Tibial artery (tissue), 4 donors: ENCODE data around the gene NRL.

Experiments used
- DNase-seq, 2 donors: peaks; one replicate each; pipeline ENCODE4 v3.0.0-alpha.2; 2019
- H3K27ac ChIP-seq, 2 donors: fragments of 200-600 bp; sonication (generic) in 1 of 2; 1 replicate in 1 of 2; 2 replicates in 1 of 2; pipeline ENCODE4 v1.5.1; 2018 to 2019; ENCODE audit warnings: mild to moderate bottlenecking in 1 of 2
- H3K27me3 ChIP-seq, 2 donors: fragments of 200-600 bp; sonication (generic) in 1 of 2; one replicate each; pipeline versions ENCODE4 v1.5.1 to v1.6.0; 2016 to 2019
- H3K36me3 ChIP-seq, 3 donors: fragments of 200-600 bp; sonication (generic) in 2 of 3; one replicate each; pipeline ENCODE4 v1.5.1; 2016 to 2019; ENCODE audit warnings: mild to moderate bottlenecking in 2 of 3
- H3K4me1 ChIP-seq, 4 donors: fragments of 200-600 bp; sonication (generic) in 2 of 4; 1 replicate in 3 of 4; 2 replicates in 1 of 4; pipeline ENCODE4 v1.5.1; 2016 to 2019
- H3K4me3 ChIP-seq, 2 donors: fragments of 200-600 bp; sonication (generic) in 1 of 2; 1 replicate in 1 of 2; 2 replicates in 1 of 2; pipeline ENCODE4 v1.5.1; 2018 to 2019; ENCODE audit warnings: mild to moderate bottlenecking in 2 of 2
- H3K9me3 ChIP-seq, 3 donors: fragments of 200-600 bp; sonication (generic) in 1 of 3; one replicate each; pipeline ENCODE4 v1.5.1; 2016 to 2019
- intact Hi-C: fragments of 100-400 bp; cut with DNase I; formaldehyde crosslinking; loops from one replicate; pipeline ENCODE4 v1.15.0; 2023; ENCODE audit warnings: low total_unique reads
- TF ChIP-seq, protein P1 (sequence below), 2 experiments: fragments of 200-600 bp in 1 of 2; fragments of 450-650 bp in 1 of 2; IDR thresholded peaks; one replicate each; pipeline ENCODE4 v1.5.1; 2017 to 2019; ENCODE audit warnings: antibody characterized with exemption in 2 of 2, mild to moderate bottlenecking in 1 of 2, moderate library complexity in 1 of 2

NRL gene

DNA sequence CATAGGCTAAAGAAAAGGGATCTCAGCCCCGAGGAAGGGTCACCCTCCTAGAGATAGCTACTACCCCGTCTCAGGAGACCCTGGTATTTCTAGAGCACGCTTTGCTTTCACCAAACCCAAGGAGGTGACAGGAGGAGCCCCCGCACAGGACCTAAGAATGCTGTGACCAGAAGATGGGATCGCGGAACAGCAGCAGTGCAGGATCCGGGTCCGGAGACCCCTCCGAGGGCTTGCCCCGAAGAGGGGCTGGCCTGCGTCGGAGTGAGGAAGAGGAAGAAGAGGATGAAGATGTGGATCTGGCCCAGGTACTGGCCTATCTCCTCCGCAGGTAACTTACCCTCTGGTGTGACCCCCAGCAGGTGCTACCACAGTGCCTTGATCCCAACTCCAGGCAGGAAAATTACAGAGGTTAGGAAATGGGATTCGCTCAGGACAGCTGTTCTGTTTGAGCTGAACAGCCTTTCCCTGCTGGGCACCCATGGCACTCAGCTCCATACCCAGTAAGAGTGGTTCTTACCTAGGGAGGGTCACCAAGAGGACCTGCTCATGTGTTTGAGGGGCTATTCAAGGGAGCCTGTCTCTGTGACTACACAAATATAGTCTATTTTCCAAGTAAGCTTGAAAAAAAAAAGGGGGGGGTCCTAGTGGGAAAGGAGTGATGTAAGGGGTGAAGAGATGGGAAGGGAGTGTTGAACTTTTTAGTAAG lies 826 bp upstream of the NRL start:
- H3K27ac ChIP-seq, result peak overlapping the region; percentile 95 to 98
- intact Hi-C loops, result no loop called here
- H3K9me3 ChIP-seq, result no peaks in the 10 kb centered on the region
- no peak for DNase-seq
- TF ChIP-seq, protein P1, sequence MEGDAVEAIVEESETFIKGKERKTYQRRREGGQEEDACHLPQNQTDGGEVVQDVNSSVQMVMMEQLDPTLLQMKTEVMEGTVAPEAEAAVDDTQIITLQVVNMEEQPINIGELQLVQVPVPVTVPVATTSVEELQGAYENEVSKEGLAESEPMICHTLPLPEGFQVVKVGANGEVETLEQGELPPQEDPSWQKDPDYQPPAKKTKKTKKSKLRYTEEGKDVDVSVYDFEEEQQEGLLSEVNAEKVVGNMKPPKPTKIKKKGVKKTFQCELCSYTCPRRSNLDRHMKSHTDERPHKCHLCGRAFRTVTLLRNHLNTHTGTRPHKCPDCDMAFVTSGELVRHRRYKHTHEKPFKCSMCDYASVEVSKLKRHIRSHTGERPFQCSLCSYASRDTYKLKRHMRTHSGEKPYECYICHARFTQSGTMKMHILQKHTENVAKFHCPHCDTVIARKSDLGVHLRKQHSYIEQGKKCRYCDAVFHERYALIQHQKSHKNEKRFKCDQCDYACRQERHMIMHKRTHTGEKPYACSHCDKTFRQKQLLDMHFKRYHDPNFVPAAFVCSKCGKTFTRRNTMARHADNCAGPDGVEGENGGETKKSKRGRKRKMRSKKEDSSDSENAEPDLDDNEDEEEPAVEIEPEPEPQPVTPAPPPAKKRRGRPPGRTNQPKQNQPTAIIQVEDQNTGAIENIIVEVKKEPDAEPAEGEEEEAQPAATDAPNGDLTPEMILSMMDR (IDR thresholded peaks at IDR 0.05), result no peak
- peaks cover 33 to 42% (median 37%) of the 10 kb centered on the region in 3 donors for H3K36me3 ChIP-seq
- peak overlapping the region; percentile 65 to 80 for H3K4me3 ChIP-seq
- no peaks in the 10 kb centered on the region for H3K27me3 ChIP-seq
- H3K4me1 ChIP-seq, result peaks cover 0 to 26% (median 17%) of the 10 kb centered on the region in 4 donors

DNA sequence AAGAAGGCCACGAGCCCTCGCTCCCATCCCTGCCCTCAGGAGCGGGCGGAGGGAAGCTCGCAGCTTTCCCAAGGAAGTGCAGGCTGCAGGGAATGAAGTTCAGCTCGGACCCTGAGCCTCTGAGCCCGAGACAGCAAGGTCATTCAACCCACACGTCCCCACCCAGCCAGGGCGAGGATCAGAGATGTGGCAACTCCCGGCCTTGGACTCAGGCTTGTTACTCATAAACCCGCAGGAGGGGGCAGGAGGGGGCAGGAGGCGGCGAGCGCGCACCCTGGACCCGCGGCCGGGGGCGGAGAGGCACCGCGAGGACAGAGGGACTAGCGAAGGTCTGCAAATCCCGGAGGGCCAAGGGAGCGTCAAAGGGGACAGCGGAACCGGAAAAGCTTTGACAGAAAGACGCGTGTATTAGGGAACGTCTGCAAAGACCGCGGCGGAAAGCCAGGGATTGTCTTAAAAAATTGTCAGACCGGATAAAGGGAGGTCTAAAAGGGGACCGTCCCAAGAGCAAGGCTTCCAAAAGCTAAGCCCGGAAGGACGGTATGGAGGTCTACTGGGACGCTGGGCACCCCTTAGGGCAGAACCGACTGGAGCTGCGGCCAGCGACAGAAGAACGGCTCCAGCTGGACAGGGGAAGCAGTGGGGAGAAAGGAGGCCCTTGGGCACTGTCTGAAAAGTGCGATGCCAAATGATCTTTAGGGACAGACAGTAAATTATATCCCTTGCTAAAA lies 783 bp downstream of the NRL start:
- peak overlapping the region; percentile 95 to 98 for H3K27ac ChIP-seq
- H3K27me3 ChIP-seq, result no peaks in the 10 kb centered on the region
- intact Hi-C loops, result no loop called here
- peak overlapping the region; percentile 65 to 80 for H3K4me3 ChIP-seq
- TF ChIP-seq, protein P1 (IDR thresholded peaks at IDR 0.05), result no peak
- peaks cover 0 to 27% (median 18%) of the 10 kb centered on the region in 4 donors for H3K4me1 ChIP-seq
- H3K9me3 ChIP-seq, result no peaks in the 10 kb centered on the region
- H3K36me3 ChIP-seq, result peaks cover 17 to 26% (median 21%) of the 10 kb centered on the region in 3 donors
- peak; percentile 87 to 95 for DNase-seq

DNA sequence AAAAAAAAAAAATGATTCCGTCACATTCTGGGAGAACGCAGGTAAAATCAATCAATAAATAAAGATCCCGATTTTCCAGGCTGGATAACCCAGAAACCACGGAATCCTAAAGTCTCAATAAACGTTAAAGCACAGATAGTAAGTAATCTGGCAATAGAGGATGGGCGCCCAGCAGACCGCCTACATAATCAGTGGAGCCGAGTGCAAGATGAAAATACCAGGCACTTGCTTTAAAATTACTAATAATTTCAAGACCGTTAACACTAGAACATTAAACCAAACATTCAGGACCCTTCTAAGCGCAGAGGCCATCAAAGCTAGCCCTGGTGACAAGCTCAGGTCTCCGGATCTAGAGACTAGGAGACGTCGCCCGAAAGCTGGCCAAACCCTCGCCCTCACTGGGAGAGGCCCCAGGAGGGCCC lies 1.4 kb downstream of the NRL start:
- intact Hi-C loops, result no loop called here
- H3K4me1 ChIP-seq, result peaks cover 0 to 31% (median 22%) of the 10 kb centered on the region in 4 donors
- no peaks in the 10 kb centered on the region for H3K27me3 ChIP-seq
- no peak for DNase-seq
- peak overlapping the region; percentile 95 to 98 for H3K27ac ChIP-seq
- TF ChIP-seq, protein P1 (IDR thresholded peaks at IDR 0.05), result no peak
- peaks cover 11 to 20% (median 16%) of the 10 kb centered on the region in 3 donors for H3K36me3 ChIP-seq
- H3K9me3 ChIP-seq, result no peaks in the 10 kb centered on the region
- peak overlapping the region; percentile 65 to 80 for H3K4me3 ChIP-seq

DNA sequence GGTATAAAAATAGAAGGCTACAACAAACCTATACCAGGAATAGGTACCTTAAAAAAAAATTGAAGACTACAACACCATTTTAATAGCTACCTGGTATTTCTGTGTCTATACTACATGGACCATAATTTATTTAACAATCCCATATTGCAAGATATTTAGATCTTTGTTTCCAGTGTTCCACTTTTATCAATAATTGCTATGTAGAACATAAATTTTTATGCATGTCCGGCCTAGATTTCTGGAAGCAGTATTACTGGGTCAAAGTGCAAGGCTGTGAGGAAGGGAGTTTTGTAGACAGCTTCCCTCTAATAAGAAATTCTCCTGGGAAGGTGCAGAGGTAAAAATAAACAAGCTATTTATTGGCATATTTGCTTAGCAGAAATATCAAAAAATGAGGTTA lies 4.2 kb downstream of the NRL start:
- DNase-seq, result no peak
- Histone ChIP-seq H3K4me1 (peaks cover 0 to 13% (median 8%) of the 10 kb centered on the region in 4 donors), H3K27me3 (no peaks in the 10 kb centered on the region), H3K36me3 (no peaks in the 10 kb centered on the region), H3K27ac (no peak overlapping the region), H3K4me3 (no peak overlapping the region), H3K9me3 (no peaks in the 10 kb centered on the region)
- intact Hi-C loops, result no loop called here
- TF ChIP-seq, protein P1 (IDR thresholded peaks at IDR 0.05), result no peak

- Histone ChIP-seq H3K27me3 (no peaks in the 10 kb centered on the region), H3K9me3 (no peaks in the 10 kb centered on the region), H3K36me3 (no peaks in the 10 kb centered on the region), H3K27ac (no peak overlapping the region), H3K4me3 (no peak overlapping the region), H3K4me1 (peaks cover 0 to 11% (median 7%) of the 10 kb centered on the region in 4 donors)
- no peak for DNase-seq
- TF ChIP-seq, protein P1 (IDR thresholded peaks at IDR 0.05), result no peak
- intact Hi-C loops, result no loop called here
These were observed 4.7 kb downstream of the NRL start for GRCh38 chr14:24110060-24110459.
